Esophagus mucosa (tissue), 1 donor: Measurements from ENCODE around the gene RPTOR. TPM values are rescaled to one million over a fixed set of nuclear protein-coding genes. Genes with fewer than 3 reads are reported as not detected.
A peak's percentile ranks its signal among the peaks of the same experiment; 100 is the strongest.

ENCODE experiments used
- ATAC-seq: fragments of 200-7000 bp; cut with Tn5 transposase; one replicate; pipeline ENCODE4 v1.9.1; 2020
- total RNA-seq: library from RNA; stranded (reverse); gene quantifications from one replicate; pipeline ENCODE4 v1.2.4, GENCODE V29; 2023
- donor health status: DM: yes; HTN: yes; CAD: no.

The RPTOR gene
- total RNA-seq, 1 donor from 2014 or later: 14.9 TPM

GRCh38 chr17:80953471-80954315, 409.1 kb downstream of the RPTOR start:
- no peak for ATAC-seq

GRCh38 chr17:80955078-80955477, 410.4 kb downstream of the RPTOR start:
- no peak for ATAC-seq

DNA sequence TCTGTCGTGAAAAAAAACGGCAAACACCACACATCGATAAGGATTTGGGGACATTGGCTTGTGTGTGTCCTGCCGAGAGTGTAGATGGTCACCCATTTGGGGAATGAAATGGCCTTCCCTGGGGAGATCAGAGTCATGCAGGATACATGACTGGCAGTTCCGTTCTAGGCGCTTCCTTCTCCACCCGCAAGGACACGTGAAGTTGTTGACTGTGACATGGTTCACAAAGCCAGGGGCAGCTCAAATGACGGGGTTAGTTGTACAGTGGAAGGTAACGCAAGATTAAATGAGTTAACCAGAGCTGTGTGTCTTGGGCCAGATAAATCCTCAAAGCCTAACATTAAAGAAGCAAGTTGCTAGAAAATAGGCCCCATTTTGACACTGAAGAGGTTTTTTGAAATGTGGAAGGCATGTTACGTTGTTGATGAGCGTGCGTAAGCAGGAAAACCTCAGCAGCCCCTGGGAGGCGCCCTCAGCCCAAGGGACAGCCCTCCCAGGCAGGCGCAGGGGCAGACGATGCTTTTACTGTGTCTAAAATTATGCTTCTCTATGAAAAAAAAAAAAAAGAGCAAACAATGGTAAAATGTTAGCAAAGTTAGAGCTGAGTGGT, 411.1 kb downstream of the RPTOR start:
- ATAC-seq: no peak

GRCh38 chr17:80956321-80957190, 411.9 kb downstream of the RPTOR start:
- ATAC-seq: no peak

- ATAC-seq: no peak
Observed at GRCh38 chr17:80957461-80957941, 412.9 kb downstream of the RPTOR start.

DNA sequence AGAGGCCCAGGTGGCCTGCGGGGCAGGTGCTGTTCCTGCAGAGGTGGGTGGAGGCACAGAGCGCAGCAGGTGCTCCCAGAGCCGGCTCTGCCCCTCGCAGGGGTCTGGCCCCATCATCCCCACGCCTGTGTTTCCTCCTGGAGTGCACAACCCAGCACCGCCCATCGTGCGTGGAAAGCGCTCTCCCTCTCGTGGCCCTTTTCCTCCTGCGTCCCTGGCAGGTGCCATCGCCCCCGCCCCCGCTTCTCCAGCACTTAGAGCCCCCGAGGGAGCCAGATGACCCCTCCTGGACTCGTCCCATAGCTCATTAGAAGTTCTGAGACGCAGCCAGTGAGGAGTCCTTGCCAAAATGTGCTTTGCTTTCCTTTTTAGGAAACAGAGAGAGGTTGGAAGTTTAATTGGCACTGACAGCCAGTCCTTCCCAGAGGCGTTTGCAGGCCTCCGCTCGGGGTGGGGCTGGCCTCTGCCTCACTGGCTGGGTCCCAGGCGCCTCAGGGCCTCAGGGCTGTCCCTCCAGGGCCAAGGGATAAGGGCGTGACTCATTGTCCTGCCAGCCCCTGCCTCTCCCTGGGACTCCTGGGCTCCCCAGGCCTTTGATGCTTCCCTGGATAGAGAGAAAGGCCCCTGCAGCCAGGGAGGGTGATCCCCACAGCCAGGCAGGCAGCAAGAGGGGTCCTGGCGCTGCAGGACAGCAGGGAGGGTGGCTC, 414.8 kb downstream of the RPTOR start:
- ATAC-seq: peak; percentile 46

DNA sequence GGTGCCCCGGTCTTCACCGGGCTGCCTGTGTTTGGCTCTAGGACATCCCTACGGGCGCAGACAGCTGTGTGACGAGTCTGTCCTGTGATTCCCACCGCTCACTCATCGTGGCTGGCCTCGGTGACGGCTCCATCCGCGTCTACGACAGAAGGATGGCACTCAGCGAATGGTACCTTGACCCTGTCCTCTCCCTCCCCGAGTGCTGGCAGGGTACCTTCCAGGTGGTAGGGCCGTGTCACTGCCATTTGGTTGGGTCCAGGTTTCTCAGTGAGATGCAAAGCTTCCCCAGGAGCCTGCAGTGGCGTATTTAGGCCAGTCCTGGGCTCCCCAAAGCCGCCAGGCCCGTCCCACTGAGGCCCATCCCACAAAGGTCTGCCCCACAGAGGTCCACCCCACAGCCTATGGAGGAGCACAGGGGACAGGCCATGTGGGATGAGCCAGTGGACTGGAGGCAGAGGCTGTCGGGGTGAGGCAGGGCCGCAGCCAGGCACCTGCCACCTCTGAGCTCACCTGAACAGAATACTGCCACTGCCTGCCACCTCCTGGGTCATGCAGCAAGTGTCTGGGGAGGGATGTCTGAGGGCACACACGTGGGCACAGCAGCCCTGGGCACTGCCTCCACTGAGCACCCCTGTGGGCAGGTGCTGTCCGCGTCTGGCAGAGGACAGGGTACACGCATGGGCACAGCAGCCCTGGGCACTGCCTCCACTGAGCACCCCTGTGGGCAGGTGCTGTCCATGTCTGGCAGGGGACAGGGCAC, 415.6 kb downstream of the RPTOR start:
- peak; percentile 6 for ATAC-seq

GRCh38 chr17:80960797-80961452, 416.3 kb downstream of the RPTOR start:
- ATAC-seq: no peak

- no peak for ATAC-seq
Observed at GRCh38 chr17:80961541-80962330, 417.1 kb downstream of the RPTOR start.

DNA sequence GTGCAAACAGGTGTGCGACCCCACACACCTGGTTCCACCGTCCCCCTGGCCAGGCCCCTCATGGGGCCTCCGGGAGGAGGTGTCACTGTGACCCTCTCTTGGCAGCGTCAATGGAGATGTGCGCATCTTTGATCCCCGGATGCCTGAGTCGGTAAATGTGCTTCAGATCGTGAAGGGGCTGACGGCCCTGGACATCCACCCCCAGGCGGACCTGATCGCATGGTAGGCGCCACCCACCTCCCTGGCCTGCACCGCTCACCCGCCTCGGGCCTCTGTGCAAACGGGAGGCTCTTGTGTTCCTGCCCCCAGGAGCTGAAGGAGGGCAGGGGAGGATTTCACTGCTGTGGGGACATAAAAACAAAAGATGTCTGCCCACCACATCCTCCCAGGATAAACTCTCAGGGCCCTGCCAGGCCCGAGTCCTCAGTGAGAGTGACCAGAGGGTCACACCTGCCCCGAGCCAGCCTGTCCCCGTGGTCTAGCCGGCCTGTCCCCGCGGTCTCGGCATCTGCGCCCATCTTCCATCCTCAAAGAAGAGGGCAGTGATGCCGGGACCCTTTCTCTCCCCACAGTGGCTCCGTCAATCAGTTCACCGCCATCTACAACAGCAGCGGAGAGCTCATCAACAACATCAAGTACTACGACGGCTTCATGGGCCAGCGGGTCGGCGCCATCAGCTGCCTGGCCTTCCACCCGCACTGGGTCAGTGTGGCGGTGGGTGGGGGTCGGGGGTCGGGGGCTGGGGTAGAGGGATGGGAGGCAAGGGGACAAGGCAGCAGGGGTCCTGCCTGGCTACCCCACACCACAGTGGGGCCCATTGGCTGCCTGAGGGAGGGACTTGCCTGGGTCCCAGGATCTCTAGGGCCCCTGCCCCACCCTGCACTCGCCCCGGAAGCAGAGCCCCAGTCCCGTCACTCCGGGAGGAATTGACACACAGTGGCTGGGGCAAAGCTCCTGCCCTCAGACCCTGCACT, 418.0 kb downstream of the RPTOR start:
- ATAC-seq: no peak

DNA sequence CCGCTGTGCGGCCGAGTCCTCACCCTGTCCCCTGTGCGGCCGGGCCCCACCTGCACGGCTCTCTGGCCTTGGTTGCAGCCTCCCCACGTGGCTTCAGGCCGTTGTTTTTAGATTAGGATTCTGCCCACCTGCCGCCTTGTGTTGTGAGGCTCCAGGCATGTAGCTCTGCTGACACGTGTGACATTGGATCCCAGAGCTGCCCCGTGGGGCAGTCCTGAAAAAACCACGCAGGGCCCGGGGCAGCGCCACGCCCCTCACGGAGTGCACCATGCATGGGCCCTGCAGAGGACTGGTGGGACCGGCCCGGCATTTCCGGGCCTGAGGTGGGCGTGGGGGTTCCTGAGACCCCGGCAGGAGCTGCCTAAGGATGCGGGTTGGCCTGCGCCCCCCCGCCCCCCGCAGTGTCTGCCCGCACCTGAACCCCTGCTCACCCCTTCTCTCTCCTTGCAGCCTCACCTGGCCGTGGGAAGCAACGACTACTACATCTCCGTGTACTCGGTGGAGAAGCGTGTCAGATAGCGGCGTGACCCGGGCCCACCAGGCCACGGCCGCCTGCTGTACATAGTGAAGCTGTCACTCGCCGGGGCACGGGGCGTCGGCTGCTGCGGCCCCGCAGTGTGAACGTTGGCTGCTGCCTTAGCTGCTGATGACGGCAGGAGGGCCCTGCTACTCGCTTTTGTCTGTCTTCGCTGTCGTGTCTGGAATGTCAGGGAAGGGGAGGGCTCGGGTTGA, 419.3 kb downstream of the RPTOR start:
- ATAC-seq: no peak

GRCh38 chr17:80964544-80964856, 419.9 kb downstream of the RPTOR start:
- ATAC-seq: no peak

- no peak for ATAC-seq
Observed at GRCh38 chr17:80964859-80965580, 420.4 kb downstream of the RPTOR start.

DNA sequence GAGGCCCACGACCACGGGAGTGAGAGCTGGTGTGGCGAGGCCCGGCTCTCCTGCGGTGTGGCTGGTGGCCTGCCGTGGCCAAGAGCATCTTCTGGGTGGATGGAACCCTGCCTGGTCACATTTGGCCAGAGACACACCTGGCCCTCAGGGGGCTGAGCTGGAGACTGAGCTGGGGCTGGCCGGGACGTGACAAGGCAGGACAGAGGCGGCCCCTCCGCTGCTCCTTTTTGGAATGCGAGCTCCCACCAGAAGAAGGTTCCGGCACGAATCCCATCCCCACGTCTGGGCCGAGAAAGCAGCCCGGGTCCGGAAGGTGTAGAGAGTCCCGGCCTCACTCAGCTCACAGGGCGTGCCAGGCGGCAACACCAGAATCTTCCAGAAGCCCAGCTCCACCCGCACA, 421.0 kb downstream of the RPTOR start:
- no peak for ATAC-seq

GRCh38 chr17:80967404-80967872, 422.8 kb downstream of the RPTOR start:
- peak; percentile 10 for ATAC-seq

DNA sequence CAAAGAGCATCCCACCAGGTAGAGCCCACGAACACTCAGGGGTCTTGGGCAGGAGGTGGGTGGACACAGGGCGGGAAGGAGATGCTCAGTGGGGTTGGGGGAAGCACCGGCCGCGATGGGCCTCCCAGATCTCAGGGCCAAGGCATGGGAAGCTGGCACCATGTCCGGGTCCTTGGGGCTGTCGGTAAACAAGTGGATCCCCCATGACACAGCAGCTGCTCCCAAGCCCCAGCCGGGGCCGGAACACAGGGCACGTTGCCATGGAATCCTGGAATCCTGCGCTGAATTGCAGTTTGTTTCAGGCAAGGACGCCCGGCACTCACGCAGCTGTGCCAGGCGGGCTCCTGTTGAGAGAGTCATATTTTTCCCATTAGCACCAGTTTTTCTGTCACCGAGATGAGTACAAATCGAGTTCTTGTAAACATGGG, 424.0 kb downstream of the RPTOR start:
- ATAC-seq: no peak

DNA sequence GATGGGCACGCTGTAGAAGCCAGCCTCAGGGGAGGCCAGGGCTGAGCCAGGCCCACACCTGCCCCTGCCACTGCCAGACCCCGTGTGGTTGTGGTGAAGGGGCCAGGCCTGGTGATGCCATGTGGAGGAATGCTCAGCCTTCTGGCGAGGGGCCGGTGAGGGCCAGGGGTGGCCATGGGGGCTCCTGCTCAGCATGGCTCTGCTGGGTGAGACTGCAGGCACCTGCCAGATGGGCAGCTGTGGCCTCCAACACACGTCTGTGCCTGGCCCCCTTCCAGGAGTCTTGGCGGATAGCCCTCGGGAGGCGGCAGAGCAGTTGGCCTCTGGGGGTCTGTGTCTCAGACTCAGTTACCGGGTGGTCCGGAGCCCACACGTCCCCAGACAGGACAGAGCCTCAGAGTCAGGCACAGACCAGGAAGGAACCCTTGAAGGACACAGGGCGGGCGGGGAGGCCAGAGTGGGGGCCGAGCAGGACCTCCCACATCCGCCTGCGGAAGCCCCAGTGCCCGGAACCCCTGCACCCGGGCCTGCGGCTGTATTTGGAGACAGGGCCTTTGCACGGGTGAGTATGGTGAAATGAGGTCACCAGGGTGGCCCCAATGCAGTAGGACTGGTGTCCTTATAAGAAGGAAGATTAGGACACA, 424.5 kb downstream of the RPTOR start:
- peak; percentile 9 for ATAC-seq
